GM12875 (cell line): ENCODE measurements around the gene MED16.

Experiments used
- H3K4me3 ChIP-seq: one replicate; pipeline ENCODE4 v1.5.1; 2011; ENCODE audit warnings: low read depth, low read length, control low read depth
- CTCF ChIP-seq: IDR thresholded peaks from 2 replicates; pipeline ENCODE4 v1.5.1; 2011; ENCODE audit warnings: low read depth, mild to moderate bottlenecking, control low read depth, inconsistent platforms, low read length, moderate library complexity, borderline replicate concordance; ENCODE audit not compliant: insufficient read depth

Gene MED16

GRCh38 chr19:876780-877314 is 16.1 kb downstream of the MED16 start:
- H3K4me3 ChIP-seq, result no peak overlapping the region
- TF ChIP-seq CTCF, result no peak

GRCh38 chr19:876089-876488 is 16.9 kb downstream of the MED16 start:
- no peak for TF ChIP-seq CTCF
- no peak overlapping the region for H3K4me3 ChIP-seq

GRCh38 chr19:875265-875879 is 17.6 kb downstream of the MED16 start:
- TF ChIP-seq CTCF, result no peak
- H3K4me3 ChIP-seq, result no peak overlapping the region

GRCh38 chr19:873561-874041 is 19.4 kb downstream of the MED16 start:
- no peak overlapping the region for H3K4me3 ChIP-seq
- no peak for TF ChIP-seq CTCF

- TF ChIP-seq CTCF, result no peak
- H3K4me3 ChIP-seq, result no peak overlapping the region
These were observed 19.9 kb downstream of the MED16 start for GRCh38 chr19:873084-873483.

GRCh38 chr19:872266-872951 is 20.6 kb downstream of the MED16 start:
- TF ChIP-seq CTCF, result no peak

More at GRCh38 chr19:872266-872951, 20.6 kb downstream of the MED16 start:
- H3K4me3 ChIP-seq, result peak overlapping the region; percentile 16
